Neural crest cell (in vitro differentiated cells): Measurements from ENCODE around the gene PEX13. TPM values are rescaled to one million over a fixed set of nuclear protein-coding genes. Genes with fewer than 3 reads are reported as not detected.
A peak's percentile ranks its signal among the peaks of the same experiment; 100 is the strongest.

Experiments used
- DNase-seq: peaks from one replicate; pipeline ENCODE4 v3.0.0; 2021; ENCODE audit warnings: low read depth, mixed read lengths, low spot score
- H3K27ac Mint-ChIP-seq: one replicate; pipeline ENCODE4 v1.8.0; 2021; ENCODE audit warnings: mild to moderate bottlenecking, mixed read lengths; ENCODE audit not compliant: unreplicated experiment
- H3K27me3 Mint-ChIP-seq: 2 replicates; pipeline ENCODE4 v1.8.0; 2021; ENCODE audit warnings: low read depth, mild to moderate bottlenecking, mixed read lengths
- H3K36me3 Mint-ChIP-seq: 2 replicates; pipeline ENCODE4 v1.8.0; 2021; ENCODE audit warnings: low read depth, mild to moderate bottlenecking, mixed read lengths
- H3K4me1 Mint-ChIP-seq: 2 replicates; pipeline ENCODE4 v1.8.0; 2021; ENCODE audit warnings: mixed read lengths
- H3K4me3 Mint-ChIP-seq: one replicate; pipeline ENCODE4 v1.8.0; 2021; ENCODE audit warnings: mild to moderate bottlenecking, mixed read lengths
- H3K9me3 Mint-ChIP-seq: 2 replicates; pipeline ENCODE4 v1.8.0; 2021; ENCODE audit warnings: mixed read lengths
- CTCF ChIP-seq: fragments of 200-600 bp; sonication (generic); conservative IDR thresholded peaks from 2 replicates; pipeline ENCODE4 v1.5.0; 2021; ENCODE audit warnings: antibody characterized with exemption, mild to moderate bottlenecking
- total RNA-seq: library from RNA; stranded (reverse); gene quantifications from 2 replicates; pipeline ENCODE4 v1.2.1, GENCODE V29; 2021

Gene PEX13
- total RNA-seq, 1 donor from 2014 or later: 26.9 TPM

- Mint-ChIP-seq H3K36me3 (peaks cover 10% of the 10 kb centered on the region), H3K27ac (peak overlapping the region; percentile 99), H3K4me1 (peaks cover 31% of the 10 kb centered on the region), H3K4me3 (peak overlapping the region; percentile 99), H3K27me3 (no peaks in the 10 kb centered on the region), H3K9me3 (peaks cover under 1% of the 10 kb centered on the region)
- peak; percentile 59 for DNase-seq
- TF ChIP-seq CTCF: no peak
These were observed 441 bp upstream of the PEX13 start for GRCh38 chr2:61017003-61017555.

- peaks cover 3% of the 10 kb centered on the region for H3K9me3 Mint-ChIP-seq
- TF ChIP-seq CTCF: no peak
- H3K4me3 Mint-ChIP-seq: peak overlapping the region; percentile 99
- no peak for DNase-seq
- peak overlapping the region; percentile 99 for H3K27ac Mint-ChIP-seq
- no peaks in the 10 kb centered on the region for H3K27me3 Mint-ChIP-seq
- H3K36me3 Mint-ChIP-seq: peaks cover 16% of the 10 kb centered on the region
- H3K4me1 Mint-ChIP-seq: peaks cover 31% of the 10 kb centered on the region
These were observed 817 bp downstream of the PEX13 start for GRCh38 chr2:61018318-61018755.

- no peak for DNase-seq
- no peaks in the 10 kb centered on the region for H3K27me3 Mint-ChIP-seq
- peaks cover 31% of the 10 kb centered on the region for H3K4me1 Mint-ChIP-seq
- H3K27ac Mint-ChIP-seq: peak overlapping the region; percentile 58
- H3K4me3 Mint-ChIP-seq: peak overlapping the region; percentile 99
- peaks cover 20% of the 10 kb centered on the region for H3K36me3 Mint-ChIP-seq
- TF ChIP-seq CTCF: no peak
- H3K9me3 Mint-ChIP-seq: peaks cover 3% of the 10 kb centered on the region
These were observed 1.3 kb downstream of the PEX13 start for GRCh38 chr2:61018798-61019197.

GRCh38 chr2:61021228-61021660, 3.7 kb downstream of the PEX13 start:
- H3K4me1 Mint-ChIP-seq: peaks cover 28% of the 10 kb centered on the region
- H3K27me3 Mint-ChIP-seq: no peaks in the 10 kb centered on the region
- H3K27ac Mint-ChIP-seq: no peak overlapping the region
- DNase-seq: no peak
- peaks cover 26% of the 10 kb centered on the region for H3K36me3 Mint-ChIP-seq
- peaks cover 3% of the 10 kb centered on the region for H3K9me3 Mint-ChIP-seq
- H3K4me3 Mint-ChIP-seq: peak overlapping the region; percentile 56
- TF ChIP-seq CTCF: no peak

- TF ChIP-seq CTCF: no peak
- Mint-ChIP-seq H3K4me3 (peak overlapping the region; percentile 24), H3K36me3 (peaks cover 26% of the 10 kb centered on the region), H3K4me1 (peaks cover 10% of the 10 kb centered on the region), H3K27me3 (no peaks in the 10 kb centered on the region), H3K27ac (no peak overlapping the region), H3K9me3 (peaks cover 3% of the 10 kb centered on the region)
- no peak for DNase-seq
These were observed 6.2 kb downstream of the PEX13 start for GRCh38 chr2:61023670-61024069.
